NCI-H748 treated with DMSO at 0.1 percent for 48 hours (cell line): ENCODE data around the gene GMNC.

Source experiments
- DNase-seq: peaks from one replicate; lab custom pipeline; 2025; lab: John Stamatoyannopoulos, UW

The GMNC gene

DNA sequence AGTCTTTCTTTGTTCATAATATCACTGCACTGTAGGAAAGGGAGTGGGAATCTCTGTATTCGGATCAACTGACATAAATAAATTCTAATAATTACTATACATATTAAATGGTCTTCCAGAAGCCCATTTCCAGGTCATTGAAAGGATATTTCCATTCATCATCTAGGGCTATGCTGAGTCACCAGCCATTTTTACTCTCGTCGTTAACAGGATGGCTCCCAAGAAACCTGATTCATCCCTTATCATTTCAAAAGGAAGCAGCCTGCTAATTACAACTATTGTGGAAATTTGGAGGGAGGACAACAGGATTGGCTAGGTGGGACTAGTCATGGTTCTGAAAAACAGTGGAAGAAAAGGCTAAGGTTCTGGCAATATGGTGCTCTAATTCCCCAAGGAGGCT is 13.6 kb downstream of the GMNC start:
- DNase-seq: no peak

- DNase-seq: no peak
These were observed 15.1 kb downstream of the GMNC start for GRCh38 chr3:190847436-190847835.

- no peak for DNase-seq
These were observed 22.3 kb downstream of the GMNC start for GRCh38 chr3:190840146-190840545.

DNA sequence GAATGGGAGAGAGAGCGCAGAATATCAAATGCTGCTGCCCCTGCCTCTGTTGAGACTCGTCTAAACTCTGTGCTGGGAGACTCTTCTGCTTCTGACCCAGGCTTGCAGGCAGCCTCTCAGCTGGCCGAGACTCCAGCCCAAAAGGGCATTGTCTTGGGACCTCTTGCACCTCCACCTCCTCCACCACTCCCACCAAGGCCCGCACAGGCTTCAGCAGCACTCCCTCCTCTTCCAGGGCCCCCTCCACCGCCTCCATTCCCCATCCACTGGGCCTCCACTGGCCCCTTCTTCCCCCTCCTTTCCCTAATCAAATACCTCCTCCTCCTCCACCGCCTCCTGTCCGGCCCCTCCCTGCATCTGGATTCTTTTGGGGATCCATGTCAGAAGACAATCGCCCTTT is 31.3 kb downstream of the GMNC start:
- no peak for DNase-seq

DNA sequence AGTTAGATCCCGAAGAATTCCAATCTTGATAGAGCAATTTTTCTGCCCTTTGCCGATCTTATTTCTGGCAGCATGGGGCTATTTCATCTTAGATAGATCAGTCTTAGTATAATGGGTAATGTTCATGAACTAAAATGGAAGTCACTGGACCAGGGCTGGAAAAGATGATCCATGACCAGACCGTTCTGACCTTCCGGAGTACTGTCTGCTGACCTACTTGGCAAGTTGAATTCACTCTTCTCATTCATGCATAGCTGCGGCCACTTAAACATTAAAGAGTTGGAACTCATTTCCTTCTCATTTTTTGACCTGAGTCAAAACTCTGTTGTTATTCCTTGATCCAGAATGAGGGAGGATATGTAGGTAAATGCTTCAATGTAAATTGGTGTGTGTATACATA is 32.5 kb downstream of the GMNC start:
- DNase-seq: no peak

GRCh38 chr3:190826018-190826417 is 36.5 kb downstream of the GMNC start:
- no peak for DNase-seq

DNA sequence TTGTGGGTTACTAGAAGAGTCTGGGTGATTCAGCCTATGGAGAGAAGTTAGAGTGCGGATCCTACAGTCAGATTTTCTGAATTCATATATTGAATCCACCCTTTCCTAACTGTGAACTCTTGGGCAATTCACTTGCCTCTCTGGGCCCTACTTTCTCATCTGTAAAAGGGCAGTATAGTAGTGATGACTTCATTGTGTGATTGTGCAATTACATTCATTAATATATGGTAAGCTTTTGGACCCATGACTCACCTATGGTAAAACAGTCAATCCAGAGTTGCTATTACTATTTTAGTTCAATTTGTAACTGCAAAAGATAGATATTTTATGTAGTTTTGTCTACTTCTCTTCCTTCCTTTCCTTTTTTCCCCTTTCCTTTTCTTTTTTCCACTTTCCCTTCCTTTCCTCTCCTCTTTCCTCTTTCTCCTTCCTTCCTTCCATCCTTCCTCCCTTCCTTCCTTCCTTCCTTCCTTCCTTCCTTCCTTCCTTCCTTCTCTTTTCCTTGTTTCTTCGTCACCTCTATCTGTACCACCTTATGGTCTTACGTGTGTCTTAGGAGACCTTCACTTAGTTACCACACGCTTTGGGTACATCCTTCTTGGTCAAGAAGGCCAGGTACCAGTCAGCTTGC is 37.0 kb downstream of the GMNC start:
- DNase-seq: no peak

DNA sequence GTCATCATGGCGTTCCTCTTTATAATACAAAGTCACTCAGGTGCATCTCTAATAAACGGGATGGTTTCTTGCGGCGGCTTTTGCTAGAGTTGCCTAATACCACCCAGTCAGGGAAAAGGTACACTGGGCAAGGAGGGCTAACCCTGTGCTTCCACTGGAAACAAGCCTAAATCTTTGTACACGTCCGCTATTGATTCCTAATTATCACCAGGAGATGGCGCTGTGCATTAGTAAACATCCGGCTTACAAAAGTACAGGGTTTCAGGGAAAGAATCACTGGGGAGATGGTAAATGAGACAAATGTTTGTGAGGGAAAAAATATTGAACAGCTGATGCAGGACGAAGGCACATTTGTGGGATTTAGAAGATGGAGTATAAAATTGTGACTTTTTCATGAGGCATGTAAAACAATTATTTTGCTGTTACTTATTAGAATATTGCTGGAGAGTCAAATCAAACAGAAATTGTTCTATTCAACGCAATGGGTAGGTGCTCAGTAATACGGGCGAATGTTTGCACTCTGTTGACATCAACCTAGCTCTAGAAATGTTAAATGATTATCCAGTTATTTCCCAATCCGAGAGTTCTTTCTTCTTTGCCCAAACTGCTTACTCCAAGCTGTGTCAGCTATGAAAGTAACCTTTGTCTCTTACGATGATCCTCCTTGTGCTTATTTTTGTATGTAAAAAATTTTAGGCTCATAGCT is 50.6 kb downstream of the GMNC start:
- DNase-seq: peak; percentile 42

- DNase-seq: no peak
These were observed 51.5 kb downstream of the GMNC start for GRCh38 chr3:190810957-190811356.

- DNase-seq: no peak
These were observed 53.1 kb downstream of the GMNC start for GRCh38 chr3:190809351-190809750.

GRCh38 chr3:190807719-190808375 is 54.6 kb downstream of the GMNC start:
- peak; percentile 54 for DNase-seq
